OCI-LY3 (cell line): ENCODE results near the gene TP53I11.

ENCODE experiments used
- H2AFZ ChIP-seq: fragments of 200-600, 300-600 bp; shearing (Covaris generic); 2 replicates; pipeline ENCODE4 v1.6.0; 2014; ENCODE audit warnings: antibody characterized with exemption, low read depth, low read length
- H3K27ac ChIP-seq: fragments of 200-600, 300-600 bp; sonication (generic); 2 replicates; pipeline ENCODE4 v1.5.1; 2014; ENCODE audit warnings: mild to moderate bottlenecking, low read length, moderate library complexity, mixed read lengths
- H3K27me3 ChIP-seq: fragments of 200-600, 300-600 bp; sonication (generic); 2 replicates; pipeline ENCODE4 v1.6.1; 2014; ENCODE audit warnings: low read depth, low read length, mixed read lengths
- H3K36me3 ChIP-seq: fragments of 200-600, 300-600 bp; sonication (generic); replicated peaks from 2 replicates; pipeline ENCODE3; 2014; ENCODE audit warnings: low read depth, low read length, mixed read lengths
- H3K4me1 ChIP-seq: fragments of 300-600, 200-600 bp; sonication (generic); 2 replicates; pipeline ENCODE4 v1.6.1; 2014; ENCODE audit warnings: low read length, mixed read lengths
- H3K4me2 ChIP-seq: fragments of 200-600, 300-600 bp; sonication (generic); 2 replicates; pipeline ENCODE4 v1.6.1; 2014; ENCODE audit warnings: low read length, mixed read lengths
- H3K4me3 ChIP-seq: fragments of 300-600, 200-600 bp; sonication (generic); 2 replicates; pipeline ENCODE4 v1.5.1; 2014; ENCODE audit warnings: antibody characterized with exemption, mild to moderate bottlenecking, low read length, moderate library complexity
- H3K79me2 ChIP-seq: fragments of 300-600, 200-600 bp; shearing (Covaris generic); 2 replicates; pipeline ENCODE4 v1.6.1; 2014; ENCODE audit warnings: mild to moderate bottlenecking, low read length, mixed read lengths
- H3K9ac ChIP-seq: fragments of 300-600, 200-600 bp; shearing (Covaris generic); 2 replicates; pipeline ENCODE4 v1.6.0; 2014; ENCODE audit warnings: mild to moderate bottlenecking, low read length, moderate library complexity
- H3K9me3 ChIP-seq: fragments of 200-600, 300-600 bp; shearing (Covaris generic); 2 replicates; pipeline ENCODE4 v1.6.1; 2014; ENCODE audit warnings: low read length, mixed read lengths; ENCODE audit not compliant: insufficient read depth
- H4K20me1 ChIP-seq: fragments of 200-600, 300-600 bp; sonication (generic); 2 replicates; pipeline ENCODE4 v1.6.1; 2016; ENCODE audit warnings: low read length, mixed read lengths; ENCODE audit not compliant: insufficient read depth
- CTCF ChIP-seq: fragments of 200-600, 300-600 bp; sonication (generic); IDR thresholded peaks from 2 replicates; pipeline ENCODE4 v1.5.1; 2014; ENCODE audit warnings: antibody characterized with exemption, low read length, low read depth
- EZH2phosphoT487 ChIP-seq: fragments of 200-600 bp; shearing (Covaris generic); IDR thresholded peaks from 2 replicates; pipeline ENCODE4 v1.6.1; 2018; ENCODE audit warnings: antibody characterized with exemption, mixed run types, low read depth

Gene TP53I11

DNA sequence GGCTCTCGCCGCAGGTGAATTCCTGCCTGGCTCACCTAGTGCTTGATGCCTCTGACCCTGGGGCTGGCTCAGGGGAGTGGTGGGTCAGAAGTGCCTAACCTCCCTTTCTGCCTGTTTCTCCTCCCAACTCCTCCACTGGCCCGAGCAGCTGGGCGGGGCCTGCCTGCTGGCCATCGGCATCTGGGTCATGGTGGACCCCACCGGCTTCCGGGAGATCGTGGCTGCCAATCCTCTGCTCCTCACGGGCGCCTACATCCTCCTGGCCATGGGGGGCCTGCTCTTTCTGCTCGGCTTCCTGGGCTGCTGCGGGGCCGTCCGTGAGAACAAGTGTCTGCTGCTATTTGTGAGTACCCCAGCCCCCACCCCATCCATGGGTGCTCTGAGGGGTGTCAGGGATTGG lies 41.1 kb downstream of the TP53I11 start:
- no peaks in the 10 kb centered on the region for H3K27me3 ChIP-seq
- H3K9me3 ChIP-seq: no peaks in the 10 kb centered on the region
- H2AFZ ChIP-seq: no peak overlapping the region
- no peak overlapping the region for H3K9ac ChIP-seq
- H3K4me1 ChIP-seq: peaks cover 47% of the 10 kb centered on the region
- H3K36me3 ChIP-seq: no peaks in the 10 kb centered on the region
- H3K79me2 ChIP-seq: no peaks in the 10 kb centered on the region
- H4K20me1 ChIP-seq: no peaks in the 10 kb centered on the region
- TF ChIP-seq CTCF (no peak), EZH2phosphoT487 (no peak)
- H3K4me3 ChIP-seq: no peak overlapping the region
- no peak overlapping the region for H3K27ac ChIP-seq
- no peak overlapping the region for H3K4me2 ChIP-seq

DNA sequence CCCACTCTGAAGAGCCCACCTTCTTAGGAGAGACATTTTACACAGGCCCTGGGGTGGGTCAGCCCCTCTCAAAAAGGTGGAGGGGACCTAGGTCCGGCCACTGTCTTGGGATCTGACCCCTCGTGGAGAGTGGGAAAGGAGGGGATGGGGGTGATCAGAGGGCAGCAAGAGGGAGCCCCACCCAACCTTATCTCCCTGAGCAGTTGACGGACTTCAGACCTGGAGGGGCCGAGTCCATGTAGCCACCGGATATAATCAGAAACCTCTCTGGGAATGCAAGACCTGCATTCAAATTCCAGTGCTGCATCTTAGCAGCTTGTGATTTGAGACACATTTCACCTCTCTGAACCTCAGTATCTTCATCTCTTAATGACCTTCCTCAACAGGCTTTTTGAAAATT lies 44.0 kb downstream of the TP53I11 start:
- no peaks in the 10 kb centered on the region for H3K27me3 ChIP-seq
- H3K9me3 ChIP-seq: no peaks in the 10 kb centered on the region
- no peak overlapping the region for H3K9ac ChIP-seq
- H3K4me3 ChIP-seq: no peak overlapping the region
- TF ChIP-seq EZH2phosphoT487 (no peak), CTCF (no peak)
- H3K4me2 ChIP-seq: no peak overlapping the region
- H2AFZ ChIP-seq: no peak overlapping the region
- no peaks in the 10 kb centered on the region for H4K20me1 ChIP-seq
- H3K36me3 ChIP-seq: no peaks in the 10 kb centered on the region
- peaks cover 36% of the 10 kb centered on the region for H3K4me1 ChIP-seq
- no peak overlapping the region for H3K27ac ChIP-seq
- H3K79me2 ChIP-seq: no peaks in the 10 kb centered on the region

- H3K36me3 ChIP-seq: no peaks in the 10 kb centered on the region
- peak overlapping the region; percentile 59 for H3K27ac ChIP-seq
- H4K20me1 ChIP-seq: no peaks in the 10 kb centered on the region
- H3K27me3 ChIP-seq: no peaks in the 10 kb centered on the region
- H3K9me3 ChIP-seq: no peaks in the 10 kb centered on the region
- H3K9ac ChIP-seq: peak overlapping the region; percentile 28; the same call in 1 of the 2 replicates
- peak overlapping the region; percentile 52 for H3K4me3 ChIP-seq
- H3K4me2 ChIP-seq: peak overlapping the region; percentile 86
- H3K4me1 ChIP-seq: peaks cover 28% of the 10 kb centered on the region
- TF ChIP-seq CTCF (0 out of 2 replicates have a peak, but pooled peaks have one; percentile 4), EZH2phosphoT487 (no peak)
- no peaks in the 10 kb centered on the region for H3K79me2 ChIP-seq
- H2AFZ ChIP-seq: peak overlapping the region; percentile 83; the same call in 1 of the 2 replicates
Measured at GRCh38 chr11:44905131-44905866, 45.4 kb downstream of the TP53I11 start.

GRCh38 chr11:44904261-44905020 lies 46.2 kb downstream of the TP53I11 start:
- H3K9ac ChIP-seq: no peak overlapping the region
- no peaks in the 10 kb centered on the region for H3K36me3 ChIP-seq
- peak overlapping the region; percentile 86 for H3K4me2 ChIP-seq
- no peaks in the 10 kb centered on the region for H4K20me1 ChIP-seq
- H3K27me3 ChIP-seq: no peaks in the 10 kb centered on the region
- no peaks in the 10 kb centered on the region for H3K79me2 ChIP-seq
- H3K9me3 ChIP-seq: no peaks in the 10 kb centered on the region
- TF ChIP-seq CTCF (no peak), EZH2phosphoT487 (no peak)
- no peak overlapping the region for H2AFZ ChIP-seq
- H3K4me1 ChIP-seq: peaks cover 28% of the 10 kb centered on the region
- no peak overlapping the region for H3K4me3 ChIP-seq
- no peak overlapping the region for H3K27ac ChIP-seq
